GM15510 (cell line): ENCODE data around the gene MAPT.

Experiments
- POLR2A ChIP-seq: IDR thresholded peaks from 3 replicates; pipeline ENCODE4 v1.6.1; 2011; ENCODE audit warnings: borderline replicate concordance; ENCODE audit not compliant: insufficient read length; ENCODE audit errors: extremely low read depth

The MAPT gene

DNA sequence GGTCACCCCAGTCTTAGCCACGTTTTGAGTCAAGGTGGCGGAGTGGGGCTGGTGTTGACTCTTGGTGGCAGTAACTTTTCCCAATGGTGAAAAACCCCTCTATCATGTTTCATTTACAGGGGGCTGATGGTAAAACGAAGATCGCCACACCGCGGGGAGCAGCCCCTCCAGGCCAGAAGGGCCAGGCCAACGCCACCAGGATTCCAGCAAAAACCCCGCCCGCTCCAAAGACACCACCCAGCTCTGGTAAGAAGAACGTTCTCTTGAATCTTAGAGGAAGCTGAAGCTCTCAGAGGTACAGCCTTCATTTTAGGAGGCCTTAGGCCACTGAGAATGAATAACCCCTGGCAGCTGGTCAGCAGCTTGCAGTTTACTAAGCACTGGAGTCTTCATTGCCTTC lies 97.0 kb downstream of the MAPT start:
- TF ChIP-seq POLR2A = no peak

DNA sequence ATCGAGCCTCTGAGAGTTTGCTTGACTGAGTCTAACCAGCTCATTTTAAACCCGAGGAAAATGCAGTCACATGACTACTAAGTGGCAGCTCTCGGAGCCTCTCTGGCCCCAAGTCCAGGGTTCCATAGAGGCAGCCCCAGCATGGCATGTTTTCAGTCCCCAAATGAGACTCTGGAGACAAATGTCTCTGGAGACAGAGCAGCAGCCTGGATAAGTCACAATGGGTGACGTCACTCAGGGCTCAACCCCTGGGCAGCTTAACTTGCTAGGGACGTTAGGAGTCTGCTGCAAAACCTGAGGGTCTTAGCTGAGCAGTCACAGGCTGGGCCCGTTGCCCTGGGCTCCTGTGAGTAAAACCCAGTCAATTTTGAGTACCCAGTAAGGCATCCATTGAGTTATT lies 97.8 kb downstream of the MAPT start:
- TF ChIP-seq POLR2A = no peak

DNA sequence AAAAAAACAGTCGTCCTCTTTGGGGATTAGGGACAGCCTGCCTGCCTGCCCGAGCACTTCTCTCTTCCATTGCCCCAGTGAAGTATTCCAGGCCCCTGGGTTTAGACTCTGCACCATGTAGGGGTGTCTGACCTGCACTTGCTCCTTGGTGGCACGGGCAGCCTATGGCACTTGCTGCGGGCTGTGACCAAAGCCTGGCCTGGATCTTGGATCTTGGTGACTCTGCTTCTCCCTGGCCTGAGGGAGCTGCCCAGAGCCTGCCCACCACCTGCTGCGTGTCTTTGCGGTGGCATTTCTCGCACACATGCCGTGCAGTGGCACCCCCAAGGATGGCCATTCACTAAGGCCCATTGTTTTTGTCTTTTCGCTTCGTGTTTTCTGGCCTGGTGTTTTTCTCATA lies 98.5 kb downstream of the MAPT start:
- no peak for TF ChIP-seq POLR2A

DNA sequence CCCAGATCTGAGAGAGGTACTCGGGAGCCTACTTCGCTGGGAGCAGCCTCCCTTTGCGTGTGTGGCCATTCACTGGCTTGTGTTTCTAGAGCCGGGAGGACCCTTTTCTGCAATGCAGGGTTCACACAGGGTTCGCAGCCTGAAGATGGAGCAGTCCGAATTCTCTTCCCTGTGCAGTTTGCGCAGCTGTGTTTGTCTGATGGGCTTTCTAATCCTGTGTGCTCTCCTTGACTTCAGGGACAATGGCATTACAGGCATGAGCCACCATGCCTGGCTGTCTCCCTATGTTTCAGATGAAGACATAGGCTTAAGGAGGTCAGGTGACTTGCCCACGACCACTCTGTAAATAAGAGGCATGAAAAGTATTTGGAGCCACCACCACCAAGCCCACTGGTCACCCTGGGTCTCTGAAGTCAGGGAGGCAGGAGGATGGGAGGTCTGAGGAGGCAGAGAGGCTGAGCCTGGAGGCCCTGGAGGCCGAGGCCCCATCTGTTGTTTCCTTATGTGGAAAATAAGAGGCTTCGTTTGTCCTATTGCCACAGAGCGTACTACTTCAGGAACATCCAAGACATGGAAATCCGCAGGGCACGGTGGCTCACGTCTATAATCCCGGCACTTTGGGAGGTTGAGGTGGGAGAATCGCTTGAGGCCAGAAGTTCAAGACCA lies 99.7 kb downstream of the MAPT start:
- TF ChIP-seq POLR2A = no peak

DNA sequence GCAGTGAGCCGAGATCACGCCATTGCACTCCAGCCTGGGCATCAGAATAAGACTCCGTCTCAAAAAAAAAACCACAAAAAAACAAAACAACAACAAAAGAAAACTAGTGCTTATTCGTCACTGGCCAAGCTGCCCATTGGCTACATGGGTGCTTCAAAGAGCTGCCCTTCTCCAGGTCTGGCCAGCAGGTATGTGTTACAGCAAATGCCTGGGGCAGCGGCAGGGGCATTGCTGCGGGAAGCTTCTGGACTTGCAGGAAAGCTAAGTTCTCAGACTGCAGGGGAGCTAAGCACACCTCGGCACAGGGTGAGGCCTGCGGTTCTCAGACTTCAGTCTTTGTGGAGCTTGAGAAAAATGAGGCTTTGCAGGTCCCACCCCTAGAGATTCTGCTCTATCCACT lies 100.6 kb downstream of the MAPT start:
- no peak for TF ChIP-seq POLR2A

DNA sequence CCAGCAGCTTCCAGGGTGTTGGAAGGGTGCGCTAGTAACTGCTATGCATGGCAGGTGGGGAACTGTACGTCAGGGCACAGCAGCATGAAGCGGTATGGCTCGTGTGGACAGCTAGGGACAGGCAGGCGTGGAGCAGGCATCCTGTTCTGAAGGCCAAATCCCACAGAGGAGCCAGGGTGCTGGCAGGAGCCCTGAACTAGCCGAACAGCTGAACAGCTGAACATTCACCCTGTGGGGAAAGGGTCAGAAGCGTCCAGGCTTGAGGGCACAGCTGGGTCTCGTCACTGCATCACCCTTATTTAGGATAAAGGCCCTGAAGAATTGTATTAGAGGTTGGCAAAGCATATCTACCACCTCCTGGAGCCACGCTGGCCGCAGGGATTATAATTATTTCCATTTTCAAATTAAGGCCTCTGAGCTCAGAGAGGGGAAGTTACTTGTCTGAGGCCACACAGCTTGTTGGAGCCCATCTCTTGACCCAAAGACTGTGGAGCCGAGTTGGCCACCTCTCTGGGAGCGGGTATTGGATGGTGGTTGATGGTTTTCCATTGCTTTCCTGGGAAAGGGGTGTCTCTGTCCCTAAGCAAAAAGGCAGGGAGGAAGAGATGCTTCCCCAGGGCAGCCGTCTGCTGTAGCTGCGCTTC lies 101.4 kb downstream of the MAPT start:
- no peak for TF ChIP-seq POLR2A

DNA sequence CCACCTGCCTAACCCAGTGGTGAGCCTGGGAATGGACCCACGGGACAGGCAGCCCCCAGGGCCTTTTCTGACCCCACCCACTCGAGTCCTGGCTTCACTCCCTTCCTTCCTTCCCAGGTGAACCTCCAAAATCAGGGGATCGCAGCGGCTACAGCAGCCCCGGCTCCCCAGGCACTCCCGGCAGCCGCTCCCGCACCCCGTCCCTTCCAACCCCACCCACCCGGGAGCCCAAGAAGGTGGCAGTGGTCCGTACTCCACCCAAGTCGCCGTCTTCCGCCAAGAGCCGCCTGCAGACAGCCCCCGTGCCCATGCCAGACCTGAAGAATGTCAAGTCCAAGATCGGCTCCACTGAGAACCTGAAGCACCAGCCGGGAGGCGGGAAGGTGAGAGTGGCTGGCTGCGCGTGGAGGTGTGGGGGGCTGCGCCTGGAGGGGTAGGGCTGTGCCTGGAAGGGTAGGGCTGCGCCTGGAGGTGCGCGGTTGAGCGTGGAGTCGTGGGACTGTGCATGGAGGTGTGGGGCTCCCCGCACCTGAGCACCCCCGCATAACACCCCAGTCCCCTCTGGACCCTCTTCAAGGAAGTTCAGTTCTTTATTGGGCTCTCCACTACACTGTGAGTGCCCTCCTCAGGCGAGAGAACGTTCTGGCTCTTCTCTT lies 102.1 kb downstream of the MAPT start:
- no peak for TF ChIP-seq POLR2A

DNA sequence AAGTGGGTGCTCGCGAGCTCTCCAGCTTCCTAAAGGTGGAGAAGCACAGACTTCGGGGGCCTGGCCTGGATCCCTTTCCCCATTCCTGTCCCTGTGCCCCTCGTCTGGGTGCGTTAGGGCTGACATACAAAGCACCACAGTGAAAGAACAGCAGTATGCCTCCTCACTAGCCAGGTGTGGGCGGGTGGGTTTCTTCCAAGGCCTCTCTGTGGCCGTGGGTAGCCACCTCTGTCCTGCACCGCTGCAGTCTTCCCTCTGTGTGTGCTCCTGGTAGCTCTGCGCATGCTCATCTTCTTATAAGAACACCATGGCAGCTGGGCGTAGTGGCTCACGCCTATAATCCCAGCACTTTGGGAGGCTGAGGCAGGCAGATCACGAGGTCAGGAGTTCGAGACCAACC lies 102.8 kb downstream of the MAPT start:
- TF ChIP-seq POLR2A = no peak

DNA sequence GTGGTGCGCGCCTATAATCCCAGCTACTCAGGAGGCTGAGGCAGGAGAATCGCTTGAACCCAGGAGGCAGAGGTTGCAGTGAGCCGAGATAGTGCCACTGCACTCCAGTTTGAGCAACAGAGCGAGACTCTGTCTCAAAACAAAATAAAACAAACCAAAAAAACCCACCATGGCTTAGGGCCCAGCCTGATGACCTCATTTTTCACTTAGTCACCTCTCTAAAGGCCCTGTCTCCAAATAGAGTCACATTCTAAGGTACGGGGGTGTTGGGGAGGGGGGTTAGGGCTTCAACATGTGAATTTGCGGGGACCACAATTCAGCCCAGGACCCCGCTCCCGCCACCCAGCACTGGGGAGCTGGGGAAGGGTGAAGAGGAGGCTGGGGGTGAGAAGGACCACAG lies 103.3 kb downstream of the MAPT start:
- no peak for TF ChIP-seq POLR2A

DNA sequence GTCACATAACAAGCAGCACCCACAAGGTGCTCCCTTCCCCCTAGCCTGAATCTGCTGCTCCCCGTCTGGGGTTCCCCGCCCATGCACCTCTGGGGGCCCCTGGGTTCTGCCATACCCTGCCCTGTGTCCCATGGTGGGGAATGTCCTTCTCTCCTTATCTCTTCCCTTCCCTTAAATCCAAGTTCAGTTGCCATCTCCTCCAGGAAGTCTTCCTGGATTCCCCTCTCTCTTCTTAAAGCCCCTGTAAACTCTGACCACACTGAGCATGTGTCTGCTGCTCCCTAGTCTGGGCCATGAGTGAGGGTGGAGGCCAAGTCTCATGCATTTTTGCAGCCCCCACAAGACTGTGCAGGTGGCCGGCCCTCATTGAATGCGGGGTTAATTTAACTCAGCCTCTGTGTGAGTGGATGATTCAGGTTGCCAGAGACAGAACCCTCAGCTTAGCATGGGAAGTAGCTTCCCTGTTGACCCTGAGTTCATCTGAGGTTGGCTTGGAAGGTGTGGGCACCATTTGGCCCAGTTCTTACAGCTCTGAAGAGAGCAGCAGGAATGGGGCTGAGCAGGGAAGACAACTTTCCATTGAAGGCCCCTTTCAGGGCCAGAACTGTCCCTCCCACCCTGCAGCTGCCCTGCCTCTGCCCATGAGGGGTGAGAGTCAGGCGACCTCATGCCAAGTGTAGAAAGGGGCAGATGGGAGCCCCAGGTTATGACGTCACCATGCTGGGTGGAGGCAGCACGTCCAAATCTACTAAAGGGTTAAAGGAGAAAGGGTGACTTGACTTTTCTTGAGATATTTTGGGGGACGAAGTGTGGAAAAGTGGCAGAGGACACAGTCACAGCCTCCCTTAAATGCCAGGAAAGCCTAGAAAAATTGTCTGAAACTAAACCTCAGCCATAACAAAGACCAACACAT lies 104.9 kb downstream of the MAPT start, which contains the start of gene STH:
Gene STH (plus strand): TSS at position 264 of the 913 bp plus-strand sequence. CDS start 30 bp downstream, at position 294.
- no peak for TF ChIP-seq POLR2A

DNA sequence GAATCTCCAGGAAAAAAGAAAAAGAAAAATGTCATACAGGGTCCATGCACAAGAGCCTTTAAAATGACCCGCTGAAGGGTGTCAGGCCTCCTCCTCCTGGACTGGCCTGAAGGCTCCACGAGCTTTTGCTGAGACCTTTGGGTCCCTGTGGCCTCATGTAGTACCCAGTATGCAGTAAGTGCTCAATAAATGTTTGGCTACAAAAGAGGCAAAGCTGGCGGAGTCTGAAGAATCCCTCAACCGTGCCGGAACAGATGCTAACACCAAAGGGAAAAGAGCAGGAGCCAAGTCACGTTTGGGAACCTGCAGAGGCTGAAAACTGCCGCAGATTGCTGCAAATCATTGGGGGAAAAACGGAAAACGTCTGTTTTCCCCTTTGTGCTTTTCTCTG lies 105.5 kb downstream of the MAPT start:
- TF ChIP-seq POLR2A = no peak

DNA sequence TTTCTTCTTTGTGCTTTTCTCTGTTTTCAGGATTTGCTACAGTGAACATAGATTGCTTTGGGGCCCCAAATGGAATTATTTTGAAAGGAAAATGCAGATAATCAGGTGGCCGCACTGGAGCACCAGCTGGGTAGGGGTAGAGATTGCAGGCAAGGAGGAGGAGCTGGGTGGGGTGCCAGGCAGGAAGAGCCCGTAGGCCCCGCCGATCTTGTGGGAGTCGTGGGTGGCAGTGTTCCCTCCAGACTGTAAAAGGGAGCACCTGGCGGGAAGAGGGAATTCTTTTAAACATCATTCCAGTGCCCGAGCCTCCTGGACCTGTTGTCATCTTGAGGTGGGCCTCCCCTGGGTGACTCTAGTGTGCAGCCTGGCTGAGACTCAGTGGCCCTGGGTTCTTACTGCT lies 105.9 kb downstream of the MAPT start:
- TF ChIP-seq POLR2A = no peak

DNA sequence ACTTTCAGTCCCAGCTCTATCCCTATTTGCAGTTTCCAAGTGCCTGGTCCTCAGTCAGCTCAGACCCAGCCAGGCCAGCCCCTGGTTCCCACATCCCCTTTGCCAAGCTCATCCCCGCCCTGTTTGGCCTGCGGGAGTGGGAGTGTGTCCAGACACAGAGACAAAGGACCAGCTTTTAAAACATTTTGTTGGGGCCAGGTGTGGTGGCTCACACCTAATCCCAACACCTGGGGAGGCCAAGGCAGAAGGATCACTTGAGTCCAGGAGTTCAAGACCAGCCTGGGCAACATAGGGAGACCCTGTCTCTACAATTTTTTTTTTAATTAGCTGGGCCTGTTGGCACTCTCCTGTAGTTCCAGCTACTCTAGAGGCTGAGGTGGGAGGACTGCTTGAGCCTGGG lies 106.4 kb downstream of the MAPT start:
- no peak for TF ChIP-seq POLR2A

DNA sequence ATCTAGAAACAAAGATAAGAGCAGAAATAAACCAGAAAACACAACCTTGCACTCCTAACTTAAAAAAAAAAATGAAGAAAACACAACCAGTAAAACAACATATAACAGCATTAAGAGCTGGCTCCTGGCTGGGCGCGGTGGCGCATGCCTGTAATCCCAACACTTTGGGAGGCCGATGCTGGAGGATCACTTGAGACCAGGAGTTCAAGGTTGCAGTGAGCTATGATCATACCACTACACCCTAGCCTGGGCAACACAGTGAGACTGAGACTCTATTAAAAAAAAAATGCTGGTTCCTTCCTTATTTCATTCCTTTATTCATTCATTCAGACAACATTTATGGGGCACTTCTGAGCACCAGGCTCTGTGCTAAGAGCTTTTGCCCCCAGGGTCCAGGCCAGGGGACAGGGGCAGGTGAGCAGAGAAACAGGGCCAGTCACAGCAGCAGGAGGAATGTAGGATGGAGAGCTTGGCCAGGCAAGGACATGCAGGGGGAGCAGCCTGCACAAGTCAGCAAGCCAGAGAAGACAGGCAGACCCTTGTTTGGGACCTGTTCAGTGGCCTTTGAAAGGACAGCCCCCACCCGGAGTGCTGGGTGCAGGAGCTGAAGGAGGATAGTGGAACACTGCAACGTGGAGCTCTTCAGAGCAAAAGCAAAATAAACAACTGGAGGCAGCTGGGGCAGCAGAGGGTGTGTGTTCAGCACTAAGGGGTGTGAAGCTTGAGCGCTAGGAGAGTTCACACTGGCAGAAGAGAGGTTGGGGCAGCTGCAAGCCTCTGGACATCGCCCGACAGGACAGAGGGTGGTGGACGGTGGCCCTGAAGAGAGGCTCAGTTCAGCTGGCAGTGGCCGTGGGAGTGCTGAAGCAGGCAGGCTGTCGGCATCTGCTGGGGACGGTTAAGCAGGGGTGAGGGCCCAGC lies 107.3 kb downstream of the MAPT start:
- no peak for TF ChIP-seq POLR2A
